ENCODE results near the gene RSPH1.

The RSPH1 gene

GRCh38 chr21:42443181-42443785, 52.7 kb downstream of the RSPH1 start:
- DNase-seq, result no peak

DNA sequence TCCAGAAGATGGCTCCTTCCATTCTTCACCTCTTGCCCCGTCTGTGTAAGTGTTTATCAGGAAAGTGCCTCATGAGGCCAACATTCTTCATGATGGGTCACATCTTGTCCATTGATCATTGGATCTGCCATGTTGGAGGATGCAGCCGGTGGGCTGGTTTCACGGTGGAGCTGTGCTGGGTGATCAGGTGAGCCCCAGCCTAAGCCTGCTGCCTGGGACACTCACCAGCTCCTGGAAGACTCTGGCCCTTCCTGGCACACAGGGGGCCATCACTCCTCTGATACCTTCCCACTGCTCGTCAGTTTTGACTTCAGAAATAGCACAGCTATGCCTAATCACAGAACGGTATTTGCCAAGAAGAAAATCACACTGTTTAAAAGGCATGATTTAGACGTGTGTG, 54.1 kb downstream of the RSPH1 start:
- DNase-seq, result no peak

GRCh38 chr21:42440187-42440792, 55.7 kb downstream of the RSPH1 start:
- no peak for DNase-seq

DNA sequence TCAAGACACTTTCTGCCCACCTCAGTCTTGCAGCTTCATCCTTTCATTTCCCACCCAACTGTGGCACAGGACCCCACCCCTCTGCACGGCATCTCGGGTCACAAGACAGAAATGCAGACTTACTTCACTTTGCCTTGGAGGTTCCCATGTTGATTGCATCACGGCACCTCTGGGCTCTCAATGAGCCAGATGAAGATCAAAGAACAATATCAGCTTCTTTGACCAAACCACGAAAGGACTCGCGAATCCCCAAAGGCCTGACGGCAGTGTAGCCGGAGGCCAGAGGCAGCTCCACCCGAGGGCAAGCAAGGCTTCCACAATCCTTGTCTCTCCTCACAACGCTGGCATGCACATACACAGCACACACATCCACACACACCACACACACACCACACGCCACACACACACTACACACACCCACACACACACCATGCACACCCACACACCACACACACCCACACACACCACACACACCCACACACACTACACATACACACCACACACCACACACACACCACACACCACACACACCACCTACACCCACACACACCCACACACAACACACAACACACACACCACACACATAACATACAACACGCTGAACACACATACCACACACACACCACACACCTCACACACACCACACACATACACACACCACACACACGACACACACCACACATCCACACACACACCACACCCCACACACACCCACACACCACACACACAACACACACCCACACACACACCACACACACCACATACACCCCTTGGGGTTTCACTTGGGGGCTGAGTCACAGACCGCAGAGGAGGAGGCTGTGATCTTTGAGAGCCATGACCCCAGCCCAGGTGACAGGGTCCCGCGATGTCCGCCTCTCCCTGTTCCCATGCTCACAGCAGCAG, 56.5 kb downstream of the RSPH1 start:
- DNase-seq, result no peak

- no peak for DNase-seq
Observed at GRCh38 chr21:42438316-42439205, 57.5 kb downstream of the RSPH1 start.

DNA sequence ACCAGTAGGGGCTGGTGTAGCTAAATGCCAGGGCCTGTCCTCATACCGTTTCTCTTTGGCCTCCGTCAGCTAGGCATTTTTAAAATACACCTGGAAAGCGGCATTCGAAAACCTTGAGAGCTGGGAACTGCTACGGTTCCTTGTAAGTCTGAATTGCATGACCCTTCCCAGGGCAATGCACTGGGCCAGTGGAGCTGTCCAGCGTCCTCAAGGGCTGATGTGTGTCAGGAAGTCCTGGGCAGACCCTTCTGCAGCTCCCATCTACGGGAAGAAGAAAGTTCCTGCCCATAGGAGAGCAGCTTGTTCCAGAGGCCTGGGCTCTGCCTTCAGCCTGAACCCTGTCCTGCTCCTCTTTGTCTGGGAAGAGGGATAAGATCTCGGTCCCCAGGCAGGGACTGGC, 58.2 kb downstream of the RSPH1 start:
- peak; percentile 5 for DNase-seq

- no peak for DNase-seq
Observed at GRCh38 chr21:42436914-42437313, 59.1 kb downstream of the RSPH1 start.

DNA sequence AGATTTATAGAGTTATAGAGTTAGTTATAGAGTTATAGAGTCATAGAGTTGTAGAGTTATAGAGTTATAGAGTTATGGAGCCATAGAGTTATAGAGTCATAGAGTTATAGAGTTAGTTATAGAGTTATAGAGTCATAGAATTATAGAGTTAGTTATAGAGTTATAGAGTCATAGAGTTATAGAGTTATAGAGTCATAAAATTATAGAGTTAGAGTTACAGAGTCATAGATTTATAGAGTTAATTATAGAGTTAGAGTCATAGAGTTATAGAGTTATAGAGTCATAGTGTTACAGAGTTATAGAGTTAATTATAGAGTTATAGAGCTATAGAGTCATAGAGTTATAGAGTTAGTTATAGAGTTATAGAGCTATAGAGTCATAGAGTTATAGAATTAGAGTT, 60.2 kb downstream of the RSPH1 start:
- no peak for DNase-seq

- no peak for DNase-seq
Observed at GRCh38 chr21:42435401-42435800, 60.6 kb downstream of the RSPH1 start.

DNA sequence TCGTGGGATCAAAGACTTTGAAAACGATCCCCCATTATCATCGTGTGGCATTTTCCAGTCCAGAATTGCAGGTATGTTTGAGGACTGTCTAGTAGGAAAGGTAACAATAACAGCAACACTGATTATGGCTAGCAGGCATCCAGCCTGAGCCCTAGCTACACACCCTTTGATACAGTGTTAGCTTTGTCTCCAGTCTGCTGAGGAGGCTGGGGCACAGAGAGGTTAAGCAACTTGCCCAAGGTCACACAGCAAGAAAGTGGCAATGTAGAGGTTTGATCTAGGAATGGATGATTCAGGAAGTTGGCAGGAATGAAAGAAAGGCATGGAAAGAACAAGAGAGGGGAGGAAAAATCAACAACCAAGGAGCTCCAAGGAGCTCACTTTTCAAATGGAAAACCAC, 61.1 kb downstream of the RSPH1 start:
- DNase-seq, result no peak

- DNase-seq, result no peak
Observed at GRCh38 chr21:42433946-42434551, 62.0 kb downstream of the RSPH1 start.

DNA sequence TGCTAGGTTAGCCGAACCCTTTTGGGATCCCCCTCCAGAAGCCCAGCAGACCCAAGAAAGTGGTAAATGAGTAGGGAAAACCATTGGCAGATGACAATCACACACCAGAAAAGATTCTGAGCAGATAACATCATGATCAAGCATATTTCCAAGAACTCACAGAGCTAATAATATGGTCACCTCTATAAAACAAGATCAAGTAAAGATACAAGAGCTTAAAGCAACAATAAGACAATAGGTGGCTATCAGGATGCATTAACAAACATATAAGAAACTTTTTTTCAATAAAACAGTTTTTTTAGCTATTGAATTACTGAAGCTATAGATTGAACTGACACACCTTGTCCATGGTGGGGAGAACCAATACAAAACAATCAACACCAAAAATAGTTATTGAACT, 63.3 kb downstream of the RSPH1 start:
- no peak for DNase-seq

GRCh38 chr21:42431196-42431595, 64.8 kb downstream of the RSPH1 start:
- no peak for DNase-seq

DNA sequence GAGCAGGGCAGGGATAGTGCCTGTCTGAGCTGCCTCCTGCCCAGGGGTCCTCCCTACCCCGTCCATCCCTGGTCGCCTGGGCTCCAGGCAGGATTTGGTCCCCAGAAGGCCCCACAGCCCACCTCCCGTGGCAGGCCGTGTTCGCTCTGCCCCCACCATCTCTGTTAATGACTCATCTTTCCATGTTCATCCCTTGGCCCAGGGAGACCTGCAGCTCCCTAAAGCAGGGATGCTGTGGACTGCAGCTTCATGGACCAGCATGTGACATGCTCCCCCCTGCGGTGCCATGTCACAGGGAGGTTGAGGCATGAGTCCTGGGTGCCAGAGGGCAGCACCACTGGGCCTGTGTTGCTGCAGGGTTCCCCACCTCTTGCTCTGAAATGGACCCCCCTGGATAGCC, 65.5 kb downstream of the RSPH1 start:
- DNase-seq, result no peak

GRCh38 chr21:42429856-42430255, 66.2 kb downstream of the RSPH1 start:
- DNase-seq, result no peak

- no peak for DNase-seq
Observed at GRCh38 chr21:42429021-42429420, 67.0 kb downstream of the RSPH1 start.

- DNase-seq, result no peak
Observed at GRCh38 chr21:42427809-42428419, 68.1 kb downstream of the RSPH1 start.

DNA sequence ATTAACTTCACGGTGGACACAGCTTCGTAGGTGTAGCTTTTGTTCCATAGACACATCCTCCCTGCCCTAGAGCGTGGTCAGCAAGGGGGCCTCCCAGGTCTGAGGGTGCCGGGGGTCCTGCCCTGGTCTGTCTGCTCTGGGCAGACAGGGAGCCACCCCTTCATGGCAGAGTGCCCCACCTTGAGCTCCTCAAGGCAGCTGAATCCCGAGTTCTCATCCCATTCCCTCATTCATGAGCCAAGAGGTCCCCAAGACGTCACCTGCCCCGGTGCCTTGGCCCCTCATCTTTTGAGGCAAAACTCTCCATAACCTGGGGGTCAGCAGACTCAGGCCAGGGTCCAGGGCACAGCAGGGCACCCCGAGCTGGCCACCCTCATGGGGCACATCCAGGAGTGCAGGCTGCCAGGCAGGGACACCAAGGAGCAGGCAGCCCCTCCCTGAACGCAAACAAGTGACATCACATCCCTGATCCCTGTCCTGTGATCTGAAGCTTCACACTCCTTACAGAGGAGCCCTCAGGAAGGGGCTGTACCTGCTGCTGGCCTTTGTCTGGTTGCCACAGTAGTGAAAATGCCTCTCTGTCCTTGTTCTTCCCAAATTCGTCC, 69.0 kb downstream of the RSPH1 start:
- no peak for DNase-seq

- DNase-seq, result no peak
Observed at GRCh38 chr21:42426424-42426823, 69.6 kb downstream of the RSPH1 start.

- no peak for DNase-seq
Observed at GRCh38 chr21:42425591-42425990, 70.4 kb downstream of the RSPH1 start.

DNA sequence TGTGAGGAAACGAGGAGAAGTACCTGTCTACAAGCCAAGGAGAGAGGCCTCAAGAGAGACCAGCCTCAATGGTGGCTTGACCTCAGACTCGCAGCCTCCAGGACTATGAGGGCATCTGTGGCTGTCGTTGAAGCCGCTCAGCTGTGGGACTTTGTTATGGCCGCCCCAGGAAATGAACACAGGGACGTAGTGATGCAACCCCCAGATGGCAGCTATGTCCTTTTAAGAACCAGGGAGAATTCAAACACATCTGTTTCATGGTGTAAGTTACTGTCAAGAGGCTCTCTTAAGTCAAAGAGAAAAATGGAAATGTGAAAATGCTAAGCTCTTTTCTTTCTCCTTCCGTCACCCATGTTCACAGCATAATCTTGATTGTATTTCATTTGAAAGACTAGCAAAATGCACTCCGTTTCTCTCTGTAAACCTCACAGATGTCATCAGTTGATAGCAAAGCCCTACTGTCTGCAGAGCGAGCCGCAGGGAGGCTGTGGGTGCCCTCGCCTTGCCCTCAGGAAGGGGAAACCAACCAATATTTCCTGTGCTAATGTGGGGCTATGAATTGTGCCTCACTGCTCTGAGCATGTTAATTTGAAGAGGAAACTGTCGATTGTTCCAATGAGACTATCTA, 71.0 kb downstream of the RSPH1 start:
- DNase-seq, result no peak

Data from retina (tissue), 1 donor.